GM12892 (cell line): ENCODE data around the gene PILRA.
"Not testable (repeated sequence)": the region's sequence is repeated elsewhere in the genome, so short reads cannot be mapped to it uniquely, and the experiment has no call there.

Experiments used
- DNase-seq: peaks from one replicate; pipeline ENCODE4 v3.0.0; 2011; ENCODE audit not compliant: insufficient read length
- FAIRE-seq: peaks from 2 replicates; lab custom pipeline; 2011; peaks lifted over from hg19 to GRCh38; lab: Jason Lieb, UNC
- POLR2A ChIP-seq: IDR thresholded peaks from 2 replicates; pipeline ENCODE4 v1.6.1; 2011; ENCODE audit warnings: low read depth, low read length, control low read depth
- POLR2AphosphoS5 ChIP-seq: IDR thresholded peaks from 2 replicates; pipeline ENCODE4 v1.6.1; 2011; ENCODE audit warnings: low read depth, low read length, control low read depth
- TAF1 ChIP-seq: IDR thresholded peaks from 2 replicates; pipeline ENCODE4 v1.6.1; 2011; ENCODE audit warnings: low read depth, mild to moderate bottlenecking, control low read depth, low read length, borderline replicate concordance

PILRA gene

DNA sequence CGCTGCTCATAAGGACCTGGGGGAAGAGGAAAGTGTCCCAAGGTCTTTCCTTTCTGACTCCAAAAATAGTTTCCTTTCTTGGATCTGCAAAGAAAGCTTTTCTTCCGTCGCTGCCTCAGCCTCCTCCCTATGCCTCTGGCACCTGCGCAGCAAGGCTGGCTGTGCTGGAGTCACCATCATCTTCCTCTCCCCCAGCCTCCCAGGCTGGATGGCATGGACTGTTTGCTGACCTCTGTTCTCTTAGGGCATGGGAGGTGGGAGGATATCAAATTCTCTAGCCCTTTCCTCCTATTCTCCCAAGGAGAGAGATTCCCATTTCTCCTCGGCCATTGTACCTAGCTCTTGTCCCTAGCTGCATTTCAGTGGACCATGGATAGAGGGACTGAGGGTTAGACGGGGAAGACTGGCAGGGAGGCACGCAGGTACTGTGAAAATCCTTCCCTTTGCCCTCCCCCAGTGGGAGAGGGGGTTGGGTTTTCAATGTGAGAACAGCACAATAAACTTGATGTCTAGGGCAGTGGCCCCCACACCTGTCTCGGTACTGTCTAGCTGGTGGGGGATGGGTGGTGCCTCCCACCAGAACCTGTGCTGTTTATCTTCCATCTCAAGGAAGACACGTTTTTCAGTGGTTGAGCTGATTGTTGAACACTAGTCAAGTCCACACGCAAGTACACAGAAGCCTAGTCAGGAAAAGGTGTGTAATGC lies 60.5 kb downstream of the PILRA start:
- TF ChIP-seq POLR2AphosphoS5 (peak; percentile 58), TAF1 (no peak)
- DNase-seq = no peak
- FAIRE-seq = no peak

- DNase-seq (no peak), FAIRE-seq (no peak)
Measured at GRCh38 chr7:100434297-100435144, 61.2 kb downstream of the PILRA start.

DNA sequence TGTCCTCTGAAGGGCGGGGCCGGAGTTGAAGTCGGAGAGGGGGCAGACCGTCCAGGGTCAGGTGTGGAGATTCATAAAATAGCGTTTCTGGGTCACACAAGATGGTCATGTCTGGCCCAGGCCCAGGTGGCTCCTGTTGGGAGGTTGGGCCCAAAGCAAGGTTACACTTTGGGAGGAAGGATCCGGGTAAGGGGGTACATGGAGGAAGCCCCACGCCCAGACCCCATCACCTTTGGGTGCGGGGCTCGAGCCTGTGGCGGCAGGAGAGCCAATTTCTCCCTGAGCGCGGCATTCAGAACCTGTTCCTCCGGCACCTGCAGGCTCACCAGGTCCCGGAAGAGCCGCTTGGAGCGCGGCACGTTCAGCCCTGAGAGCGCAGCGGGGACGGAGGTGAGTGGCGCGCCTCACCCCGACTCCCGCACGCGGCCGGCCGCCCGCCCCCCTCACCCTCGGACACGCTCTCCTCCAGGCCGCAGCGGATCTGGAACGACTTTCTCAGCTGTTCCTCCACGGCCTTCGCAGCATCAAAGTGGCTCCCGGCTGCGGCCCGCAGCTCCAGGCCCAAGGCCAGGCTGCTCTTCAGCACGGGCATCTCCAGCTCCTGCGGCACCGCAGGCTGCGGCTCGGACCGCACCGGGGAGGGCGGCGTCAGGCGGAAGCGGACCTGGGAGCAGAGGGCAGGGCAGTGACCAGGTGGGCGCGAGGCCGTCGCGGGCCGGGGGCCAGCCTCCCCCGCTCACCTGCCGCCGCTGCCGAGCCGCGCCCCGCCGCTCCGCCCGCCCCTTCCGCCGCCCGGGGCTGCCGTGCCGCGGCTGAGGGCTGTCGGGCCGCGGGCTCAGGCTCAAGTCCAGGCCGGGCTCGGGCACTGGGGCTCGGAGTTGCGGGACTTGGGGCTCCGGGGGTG lies 62.4 kb downstream of the PILRA start:
- DNase-seq (peak; percentile 53), FAIRE-seq (peak; percentile 54)
- TF ChIP-seq POLR2AphosphoS5 (peak; percentile 17; the same call in 1 of the 2 replicates), POLR2A (peak; percentile 46; the same call in 1 of the 2 replicates), TAF1 (no peak)

More at GRCh38 chr7:100434297-100435144, 61.2 kb downstream of the PILRA start:
- TF ChIP-seq POLR2A (no peak), TAF1 (no peak), POLR2AphosphoS5 (no peak)

DNA sequence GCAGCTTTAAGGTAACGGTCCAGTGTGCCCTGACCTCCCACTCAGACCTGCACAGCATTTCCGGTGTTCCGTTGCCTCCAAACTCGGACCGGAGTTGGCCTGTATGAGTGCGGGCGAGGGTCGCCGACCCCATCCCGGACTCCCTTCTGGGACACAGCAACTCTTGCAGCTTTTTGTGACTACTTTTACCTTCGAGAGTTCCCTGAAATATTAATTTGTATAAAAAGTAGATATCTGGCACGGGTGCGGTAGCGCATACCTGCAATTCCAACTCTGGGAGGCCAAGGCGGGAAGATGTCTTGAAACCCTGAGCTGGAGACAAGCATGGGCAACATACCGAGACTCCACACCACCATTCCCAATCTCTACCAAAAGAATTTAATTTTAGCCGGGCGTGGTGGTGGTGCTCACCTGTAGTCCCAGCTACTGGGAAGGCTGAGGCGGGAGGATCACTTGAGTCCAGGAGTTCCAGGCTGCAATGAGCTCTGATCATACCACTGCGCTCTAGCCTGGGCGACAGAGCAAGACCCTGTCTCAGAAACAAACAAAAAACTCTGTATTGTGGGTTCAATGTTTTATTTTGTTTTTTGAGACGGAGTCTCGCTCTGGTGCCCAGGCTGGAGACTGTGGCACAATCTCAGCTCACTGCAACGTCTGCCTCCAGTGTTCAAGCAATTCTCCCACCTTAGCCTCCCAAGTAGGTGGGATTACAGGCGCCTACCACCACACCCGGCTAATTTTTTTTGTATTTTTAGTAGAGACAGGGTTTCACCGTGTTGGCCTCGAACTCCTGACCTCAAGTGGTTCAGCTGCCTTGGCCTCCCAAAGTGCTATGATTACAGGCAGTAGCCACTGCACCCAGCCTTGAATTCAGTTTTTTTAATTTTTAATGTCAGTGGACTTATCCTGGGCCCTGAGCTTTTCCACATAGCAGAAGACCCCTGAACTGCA lies 64.1 kb downstream of the PILRA start:
- FAIRE-seq = no peak

DNA sequence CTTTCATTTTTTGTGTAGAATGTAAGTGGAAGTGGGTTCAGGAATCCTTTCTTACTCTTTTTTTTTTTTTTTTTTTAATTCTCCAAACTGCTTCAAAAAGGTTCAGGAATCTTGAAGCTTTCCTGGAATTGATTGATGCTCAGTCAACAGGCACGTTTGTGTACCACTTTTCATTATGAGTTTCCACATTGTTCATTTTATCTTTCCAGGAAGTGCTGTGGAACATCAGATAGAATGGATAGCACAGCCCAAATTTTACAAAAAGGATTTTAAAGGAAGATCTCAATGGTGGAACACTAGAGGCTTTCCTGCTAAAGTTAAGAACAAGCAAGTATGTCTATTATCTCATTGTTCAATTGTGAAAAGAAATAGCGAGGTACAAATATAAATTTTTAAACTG lies 64.9 kb downstream of the PILRA start:
- TF ChIP-seq POLR2AphosphoS5 (no peak), TAF1 (no peak), POLR2A (no peak)
- no peak for FAIRE-seq
- DNase-seq = no peak

More for the DNA sequence above, 64.1 kb downstream of the PILRA start:
- DNase-seq = no peak
- TF ChIP-seq POLR2A = no peak
- TF ChIP-seq POLR2AphosphoS5 = no peak
- no peak for TF ChIP-seq TAF1

DNA sequence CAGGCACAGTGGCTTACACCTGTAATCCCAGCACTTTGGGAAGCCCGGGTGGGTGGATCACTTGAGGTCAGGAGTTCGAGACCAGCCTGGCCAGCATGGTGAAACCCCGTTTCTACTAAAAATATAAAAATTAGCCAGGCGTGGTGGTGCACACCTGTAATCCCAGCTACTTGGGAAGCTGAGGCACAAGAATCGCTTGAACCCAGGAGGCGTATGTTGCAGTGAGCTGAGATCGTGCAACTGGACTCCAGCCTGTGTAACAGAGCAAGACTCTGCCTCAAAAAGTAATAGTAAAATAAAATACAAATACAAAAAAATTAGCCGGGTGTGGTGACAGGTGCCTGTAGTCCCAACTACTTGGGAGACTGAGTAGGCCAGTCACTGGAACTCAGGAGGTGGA lies 65.4 kb downstream of the PILRA start:
- not testable (repeated sequence) for FAIRE-seq, DNase-seq

DNA sequence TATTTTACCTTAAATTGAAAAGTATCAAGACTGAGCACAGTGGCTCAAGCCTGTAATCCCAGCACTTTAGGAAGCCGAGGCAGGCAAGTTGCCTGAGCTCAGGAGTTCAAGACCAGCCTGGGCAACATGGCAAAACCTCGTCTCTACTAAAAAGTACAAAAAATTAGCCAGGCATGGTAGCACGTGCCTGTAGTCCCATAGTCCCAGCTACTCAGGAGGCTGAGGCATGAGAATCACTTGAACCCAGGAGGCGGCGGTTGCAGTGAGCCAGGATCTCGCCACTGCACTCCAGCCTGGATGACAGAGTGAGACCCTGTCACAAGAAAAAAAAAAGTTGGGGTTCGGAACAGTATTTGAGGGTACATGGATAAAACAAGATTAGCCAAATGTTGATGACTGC lies 66.0 kb downstream of the PILRA start:
- not testable (repeated sequence) for DNase-seq, FAIRE-seq

DNA sequence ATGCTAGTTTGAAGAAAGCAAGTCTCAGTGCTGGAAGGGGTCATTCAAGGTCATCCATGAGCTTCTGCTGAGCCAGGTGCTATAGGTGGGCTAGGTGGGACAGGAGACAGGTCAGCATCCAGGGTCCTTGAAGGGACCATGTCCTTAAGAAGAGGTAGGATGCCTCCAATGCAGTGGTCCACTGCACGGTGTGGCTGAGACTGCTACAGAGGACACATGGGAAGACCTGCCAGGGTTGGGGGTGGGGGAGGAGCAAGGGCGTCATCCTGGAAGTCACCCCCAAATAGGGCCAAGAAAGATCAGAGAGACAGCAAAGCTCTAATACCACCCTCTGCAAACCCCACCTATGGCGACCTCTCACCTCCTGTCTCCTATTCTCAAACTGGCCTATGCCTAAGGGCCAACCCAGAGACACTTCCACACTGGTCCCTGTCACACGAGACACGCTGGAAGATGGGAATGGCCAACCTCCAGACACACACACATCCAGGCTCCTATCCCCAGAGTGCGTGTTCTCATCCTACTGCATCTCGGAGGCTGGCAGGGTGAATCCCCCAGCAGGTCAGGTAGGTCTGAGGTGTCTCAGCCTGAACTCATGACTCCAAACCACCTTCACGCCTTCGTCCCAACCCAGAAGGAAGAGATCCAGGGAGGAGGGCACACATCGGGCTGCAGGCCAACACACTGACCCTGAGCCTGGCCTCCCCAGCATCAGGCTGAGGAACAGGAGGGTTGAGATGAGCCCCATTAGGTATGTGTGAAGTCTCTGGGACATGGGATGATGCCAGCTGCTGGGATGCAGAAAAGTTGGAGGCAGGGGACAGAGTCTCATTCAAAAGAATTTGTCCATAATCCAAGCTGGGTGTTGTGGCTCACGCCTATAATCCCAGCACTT lies 68.6 kb downstream of the PILRA start:
- no peak for DNase-seq
- no peak for FAIRE-seq

GRCh38 chr7:100443096-100443840 lies 70.0 kb downstream of the PILRA start:
- no peak for DNase-seq
- no peak for FAIRE-seq

More for the DNA sequence above, 68.6 kb downstream of the PILRA start:
- TF ChIP-seq TAF1 (no peak), POLR2AphosphoS5 (no peak), POLR2A (no peak)

More at GRCh38 chr7:100443096-100443840, 70.0 kb downstream of the PILRA start:
- TF ChIP-seq TAF1 = no peak
- no peak for TF ChIP-seq POLR2AphosphoS5
- no peak for TF ChIP-seq POLR2A
